Lower leg skin (tissue), 3 donors: ENCODE results near the gene SLC3A2.
"Not testable (repeated sequence)": the region's sequence is repeated elsewhere in the genome, so short reads cannot be mapped to it uniquely, and the experiment has no call there.

ENCODE experiments used
- CTCF ChIP-seq, 3 donors: fragments of 450-650 bp; IDR thresholded peaks; one replicate each; pipeline ENCODE4 v1.5.1; 2016; ENCODE audit warnings: antibody characterized with exemption in 3 of 3, mild to moderate bottlenecking in 3 of 3, moderate library complexity in 2 of 3
- POLR2A ChIP-seq, 2 donors: fragments of 450-650 bp; IDR thresholded peaks; one replicate each; pipeline ENCODE4 v1.6.1; 2016 to 2017; ENCODE audit warnings: antibody characterized with exemption in 2 of 2, mild to moderate bottlenecking in 1 of 2, moderate library complexity in 1 of 2

- not testable (repeated sequence) for TF ChIP-seq CTCF, POLR2A (IDR thresholded peaks at IDR 0.05)
Observed at GRCh38 chr11:62861564-62862192, 19.0 kb upstream of the SLC3A2 start.
